Fibroblast of upper back skin (primary cell): ENCODE measurements around the gene FAM131C.
A peak's percentile ranks its signal among the peaks of the same experiment; 100 is the strongest.
"Not testable (repeated sequence)": the region's sequence is repeated elsewhere in the genome, so short reads cannot be mapped to it uniquely, and the experiment has no call there.

Experiments
- DNase-seq: peaks from one replicate; pipeline ENCODE4 v3.0.0-alpha.2; 2013

Gene FAM131C

GRCh38 chr1:16073490-16074119, at the start of gene FAM131C:
Gene FAM131C, minus strand, starts transcription at chr1:16073651. Its CDS starts 209 bp downstream, at chr1:16073442.
- no peak for DNase-seq

- DNase-seq: peak; percentile 87
Observed at GRCh38 chr1:16122916-16123315, 49.5 kb upstream of the FAM131C start.

GRCh38 chr1:16122350-16122881, 49.0 kb upstream of the FAM131C start:
- peak; percentile 74 for DNase-seq

- no peak for DNase-seq
Observed at GRCh38 chr1:16120940-16121410, 47.5 kb upstream of the FAM131C start.

- no peak for DNase-seq
Observed at GRCh38 chr1:16120407-16120806, 47.0 kb upstream of the FAM131C start.

- DNase-seq: no peak
Observed at GRCh38 chr1:16119926-16120325, 46.5 kb upstream of the FAM131C start.

- no peak for DNase-seq
Observed at GRCh38 chr1:16119504-16119903, 46.1 kb upstream of the FAM131C start.

- no peak for DNase-seq
Observed at GRCh38 chr1:16118706-16119105, 45.3 kb upstream of the FAM131C start.

- no peak for DNase-seq
Observed at GRCh38 chr1:16117936-16118335, 44.5 kb upstream of the FAM131C start.

- DNase-seq: peak; percentile 30
Observed at GRCh38 chr1:16117369-16117768, 43.9 kb upstream of the FAM131C start.

- DNase-seq: no peak
Observed at GRCh38 chr1:16116625-16117024, 43.2 kb upstream of the FAM131C start.

GRCh38 chr1:16116002-16116401, 42.6 kb upstream of the FAM131C start:
- no peak for DNase-seq

- no peak for DNase-seq
Observed at GRCh38 chr1:16115468-16115983, 42.1 kb upstream of the FAM131C start.

GRCh38 chr1:16114527-16115467, 41.3 kb upstream of the FAM131C start:
- no peak for DNase-seq

GRCh38 chr1:16112596-16113555, 39.4 kb upstream of the FAM131C start:
- peak; percentile 62 for DNase-seq

- DNase-seq: peak; percentile 78
Observed at GRCh38 chr1:16111771-16112595, 38.5 kb upstream of the FAM131C start.

GRCh38 chr1:16110884-16111283, 37.4 kb upstream of the FAM131C start:
- DNase-seq: no peak

- DNase-seq: no peak
Observed at GRCh38 chr1:16110456-16110855, 37.0 kb upstream of the FAM131C start.

GRCh38 chr1:16109571-16109970, 36.1 kb upstream of the FAM131C start:
- DNase-seq: no peak

GRCh38 chr1:16107039-16107438, 33.6 kb upstream of the FAM131C start:
- not testable (repeated sequence) for DNase-seq

- DNase-seq: no peak
Observed at GRCh38 chr1:16101623-16102022, 28.2 kb upstream of the FAM131C start.
